Measurements from ENCODE around the gene TRDN.

The TRDN gene

DNA sequence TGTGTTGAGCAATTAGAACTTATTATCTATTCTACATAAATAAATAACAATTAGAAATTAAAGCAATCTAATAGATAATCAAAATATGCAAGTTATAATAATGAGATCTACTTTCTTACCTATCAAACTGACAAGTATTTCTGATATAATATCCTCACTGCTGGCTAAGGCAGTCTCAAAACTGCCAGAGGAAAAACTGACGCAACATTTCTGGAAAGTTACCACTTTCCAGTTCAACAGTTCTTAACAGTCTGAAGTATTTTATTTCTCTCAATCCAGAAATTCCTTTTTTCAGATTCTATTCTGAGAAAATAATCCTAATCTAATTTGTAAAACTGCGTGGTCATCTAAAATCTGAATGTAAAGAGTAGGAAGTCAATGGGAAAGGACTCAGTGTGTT, 121.0 kb downstream of the TRDN start:
- TF ChIP-seq, protein P1, sequence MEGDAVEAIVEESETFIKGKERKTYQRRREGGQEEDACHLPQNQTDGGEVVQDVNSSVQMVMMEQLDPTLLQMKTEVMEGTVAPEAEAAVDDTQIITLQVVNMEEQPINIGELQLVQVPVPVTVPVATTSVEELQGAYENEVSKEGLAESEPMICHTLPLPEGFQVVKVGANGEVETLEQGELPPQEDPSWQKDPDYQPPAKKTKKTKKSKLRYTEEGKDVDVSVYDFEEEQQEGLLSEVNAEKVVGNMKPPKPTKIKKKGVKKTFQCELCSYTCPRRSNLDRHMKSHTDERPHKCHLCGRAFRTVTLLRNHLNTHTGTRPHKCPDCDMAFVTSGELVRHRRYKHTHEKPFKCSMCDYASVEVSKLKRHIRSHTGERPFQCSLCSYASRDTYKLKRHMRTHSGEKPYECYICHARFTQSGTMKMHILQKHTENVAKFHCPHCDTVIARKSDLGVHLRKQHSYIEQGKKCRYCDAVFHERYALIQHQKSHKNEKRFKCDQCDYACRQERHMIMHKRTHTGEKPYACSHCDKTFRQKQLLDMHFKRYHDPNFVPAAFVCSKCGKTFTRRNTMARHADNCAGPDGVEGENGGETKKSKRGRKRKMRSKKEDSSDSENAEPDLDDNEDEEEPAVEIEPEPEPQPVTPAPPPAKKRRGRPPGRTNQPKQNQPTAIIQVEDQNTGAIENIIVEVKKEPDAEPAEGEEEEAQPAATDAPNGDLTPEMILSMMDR (IDR thresholded peaks at IDR 0.05; ENCODE audit: low read depth, low read length), result no peak
- DNase-seq (ENCODE audit: extremely low read depth, low read depth), result no peak

DNA sequence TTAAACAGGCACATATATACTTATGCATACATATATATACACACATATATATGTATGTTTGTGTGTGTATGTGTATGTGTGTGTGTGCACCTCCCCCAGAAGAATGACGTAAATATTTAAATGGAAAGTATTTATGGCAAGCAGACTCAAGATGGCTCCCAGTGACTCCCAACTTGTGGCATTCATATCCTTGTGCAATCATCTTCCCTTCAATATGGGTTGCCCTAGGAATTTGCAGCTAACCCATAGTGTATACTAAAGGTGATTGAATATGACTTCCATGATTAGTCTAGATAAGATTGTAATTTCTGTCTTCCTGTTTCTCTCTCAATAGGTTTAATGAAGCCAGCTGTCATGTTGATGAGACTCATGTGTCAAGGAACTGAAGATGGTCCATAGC, 127.6 kb downstream of the TRDN start:
- TF ChIP-seq, protein P1 (IDR thresholded peaks at IDR 0.05; ENCODE audit: low read depth, low read length), result no peak
- DNase-seq (ENCODE audit: extremely low read depth, low read depth), result no peak

GRCh38 chr6:123508290-123508689, 128.5 kb downstream of the TRDN start:
- no peak for DNase-seq (ENCODE audit: extremely low read depth, low read depth)
- TF ChIP-seq, protein P1 (IDR thresholded peaks at IDR 0.05; ENCODE audit: low read depth, low read length), result no peak

- TF ChIP-seq, protein P1 (IDR thresholded peaks at IDR 0.05; ENCODE audit: low read depth, low read length), result no peak
- DNase-seq (ENCODE audit: extremely low read depth, low read depth), result no peak
Measured at GRCh38 chr6:123507582-123507981, 129.2 kb downstream of the TRDN start.

- TF ChIP-seq, protein P1 (IDR thresholded peaks at IDR 0.05; ENCODE audit: low read depth, low read length), result no peak
- no peak for DNase-seq (ENCODE audit: extremely low read depth, low read depth)
Measured at GRCh38 chr6:123503619-123504018, 133.1 kb downstream of the TRDN start.

DNA sequence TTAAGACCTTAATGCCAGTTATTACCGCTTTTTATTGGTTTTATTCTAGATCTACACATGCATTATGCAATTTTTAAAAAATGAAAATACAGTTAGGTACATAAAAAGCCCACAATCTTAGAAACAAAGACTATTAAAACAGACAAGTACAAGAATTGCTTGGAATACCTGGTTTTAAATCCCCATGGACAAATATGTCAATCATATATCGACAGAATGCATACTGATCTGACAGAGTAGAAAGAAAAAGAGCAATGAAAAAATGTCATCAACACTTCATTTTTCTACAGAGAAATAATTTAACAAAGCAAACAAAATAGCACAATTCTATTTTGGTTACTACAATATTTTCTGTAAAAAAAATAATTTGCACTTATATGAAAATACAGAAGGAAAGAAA, 139.7 kb downstream of the TRDN start:
- TF ChIP-seq, protein P1 (IDR thresholded peaks at IDR 0.05; ENCODE audit: low read depth, low read length), result no peak
- no peak for DNase-seq (ENCODE audit: extremely low read depth, low read depth)

GRCh38 chr6:123489589-123489988, 147.2 kb downstream of the TRDN start:
- TF ChIP-seq, protein P1 (IDR thresholded peaks at IDR 0.05; ENCODE audit: low read depth, low read length), result no peak
- DNase-seq (ENCODE audit: extremely low read depth, low read depth), result no peak

Data from AG09319 (cell line).